ENCODE measurements around the gene NLRP3. TPM values are rescaled to one million over a fixed set of nuclear protein-coding genes. Genes with fewer than 3 reads are reported as not detected.

The NLRP3 gene
- total and polyA plus RNA-seq, 2 experiments from 2014 or later: 0.42 TPM; not detected in 1

GRCh38 chr1:247445526-247446356 is 29.8 kb downstream of the NLRP3 start (continued):
- TF ChIP-seq, protein P1, sequence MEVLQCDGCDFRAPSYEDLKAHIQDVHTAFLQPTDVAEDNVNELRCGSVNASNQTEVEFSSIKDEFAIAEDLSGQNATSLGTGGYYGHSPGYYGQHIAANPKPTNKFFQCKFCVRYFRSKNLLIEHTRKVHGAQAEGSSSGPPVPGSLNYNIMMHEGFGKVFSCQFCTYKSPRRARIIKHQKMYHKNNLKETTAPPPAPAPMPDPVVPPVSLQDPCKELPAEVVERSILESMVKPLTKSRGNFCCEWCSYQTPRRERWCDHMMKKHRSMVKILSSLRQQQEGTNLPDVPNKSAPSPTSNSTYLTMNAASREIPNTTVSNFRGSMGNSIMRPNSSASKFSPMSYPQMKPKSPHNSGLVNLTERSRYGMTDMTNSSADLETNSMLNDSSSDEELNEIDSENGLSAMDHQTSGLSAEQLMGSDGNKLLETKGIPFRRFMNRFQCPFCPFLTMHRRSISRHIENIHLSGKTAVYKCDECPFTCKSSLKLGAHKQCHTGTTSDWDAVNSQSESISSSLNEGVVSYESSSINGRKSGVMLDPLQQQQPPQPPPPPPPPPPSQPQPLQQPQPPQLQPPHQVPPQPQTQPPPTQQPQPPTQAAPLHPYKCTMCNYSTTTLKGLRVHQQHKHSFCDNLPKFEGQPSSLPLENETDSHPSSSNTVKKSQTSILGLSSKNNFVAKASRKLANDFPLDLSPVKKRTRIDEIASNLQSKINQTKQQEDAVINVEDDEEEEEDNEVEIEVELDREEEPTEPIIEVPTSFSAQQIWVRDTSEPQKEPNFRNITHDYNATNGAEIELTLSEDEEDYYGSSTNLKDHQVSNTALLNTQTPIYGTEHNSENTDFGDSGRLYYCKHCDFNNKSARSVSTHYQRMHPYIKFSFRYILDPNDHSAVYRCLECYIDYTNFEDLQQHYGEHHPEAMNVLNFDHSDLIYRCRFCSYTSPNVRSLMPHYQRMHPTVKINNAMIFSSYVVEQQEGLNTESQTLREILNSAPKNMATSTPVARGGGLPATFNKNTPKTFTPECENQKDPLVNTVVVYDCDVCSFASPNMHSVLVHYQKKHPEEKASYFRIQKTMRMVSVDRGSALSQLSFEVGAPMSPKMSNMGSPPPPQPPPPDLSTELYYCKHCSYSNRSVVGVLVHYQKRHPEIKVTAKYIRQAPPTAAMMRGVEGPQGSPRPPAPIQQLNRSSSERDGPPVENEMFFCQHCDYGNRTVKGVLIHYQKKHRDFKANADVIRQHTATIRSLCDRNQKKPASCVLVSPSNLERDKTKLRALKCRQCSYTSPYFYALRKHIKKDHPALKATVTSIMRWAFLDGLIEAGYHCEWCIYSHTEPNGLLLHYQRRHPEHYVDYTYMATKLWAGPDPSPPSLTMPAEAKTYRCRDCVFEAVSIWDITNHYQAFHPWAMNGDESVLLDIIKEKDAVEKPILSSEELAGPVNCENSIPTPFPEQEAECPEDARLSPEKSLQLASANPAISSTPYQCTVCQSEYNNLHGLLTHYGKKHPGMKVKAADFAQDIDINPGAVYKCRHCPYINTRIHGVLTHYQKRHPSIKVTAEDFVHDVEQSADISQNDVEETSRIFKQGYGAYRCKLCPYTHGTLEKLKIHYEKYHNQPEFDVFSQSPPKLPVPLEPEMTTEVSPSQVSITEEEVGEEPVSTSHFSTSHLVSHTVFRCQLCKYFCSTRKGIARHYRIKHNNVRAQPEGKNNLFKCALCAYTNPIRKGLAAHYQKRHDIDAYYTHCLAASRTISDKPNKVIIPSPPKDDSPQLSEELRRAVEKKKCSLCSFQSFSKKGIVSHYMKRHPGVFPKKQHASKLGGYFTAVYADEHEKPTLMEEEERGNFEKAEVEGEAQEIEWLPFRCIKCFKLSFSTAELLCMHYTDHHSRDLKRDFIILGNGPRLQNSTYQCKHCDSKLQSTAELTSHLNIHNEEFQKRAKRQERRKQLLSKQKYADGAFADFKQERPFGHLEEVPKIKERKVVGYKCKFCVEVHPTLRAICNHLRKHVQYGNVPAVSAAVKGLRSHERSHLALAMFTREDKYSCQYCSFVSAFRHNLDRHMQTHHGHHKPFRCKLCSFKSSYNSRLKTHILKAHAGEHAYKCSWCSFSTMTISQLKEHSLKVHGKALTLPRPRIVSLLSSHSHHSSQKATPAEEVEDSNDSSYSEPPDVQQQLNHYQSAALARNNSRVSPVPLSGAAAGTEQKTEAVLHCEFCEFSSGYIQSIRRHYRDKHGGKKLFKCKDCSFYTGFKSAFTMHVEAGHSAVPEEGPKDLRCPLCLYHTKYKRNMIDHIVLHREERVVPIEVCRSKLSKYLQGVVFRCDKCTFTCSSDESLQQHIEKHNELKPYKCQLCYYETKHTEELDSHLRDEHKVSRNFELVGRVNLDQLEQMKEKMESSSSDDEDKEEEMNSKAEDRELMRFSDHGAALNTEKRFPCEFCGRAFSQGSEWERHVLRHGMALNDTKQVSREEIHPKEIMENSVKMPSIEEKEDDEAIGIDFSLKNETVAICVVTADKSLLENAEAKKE (CRISPR knock-in tag; IDR thresholded peaks at IDR 0.05): no peak
- no peak for TF ChIP-seq EZH2phosphoT487 (IDR thresholded peaks at IDR 0.05; ENCODE audit: unreplicated experiment)

DNA sequence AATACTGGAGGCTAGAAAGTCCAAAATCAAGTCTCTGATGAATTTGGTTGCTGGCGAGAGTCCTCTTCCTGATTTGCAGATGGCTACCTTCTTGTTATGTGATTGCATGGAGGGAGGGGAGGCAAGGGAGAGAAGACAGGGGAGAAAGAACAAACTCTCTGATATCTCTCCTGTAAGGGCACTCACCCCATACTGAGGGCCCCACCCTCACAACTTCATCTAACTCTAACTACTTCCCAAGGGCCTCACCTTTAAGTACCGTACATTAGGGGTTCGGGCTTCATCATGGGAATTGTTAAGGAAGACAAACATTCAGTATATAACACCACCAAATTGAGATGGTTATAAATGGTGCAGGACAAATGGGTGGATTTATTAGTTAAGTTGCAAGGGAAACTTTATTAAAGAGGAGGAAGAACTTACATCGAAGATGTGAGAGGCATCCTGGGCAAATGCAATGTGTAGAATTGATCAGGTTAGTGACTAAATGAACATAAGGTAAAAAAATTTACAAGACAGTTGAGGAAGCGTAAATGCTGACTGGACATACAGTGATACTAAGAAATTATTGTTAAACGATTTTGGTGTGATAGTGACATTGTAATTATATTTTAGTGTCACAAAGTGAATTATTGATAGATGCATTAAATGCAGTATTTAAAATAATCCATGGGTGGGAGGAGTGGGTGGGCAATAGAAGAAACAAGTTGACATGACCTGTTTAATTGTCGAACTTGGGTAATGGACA is 31.4 kb downstream of the NLRP3 start:
- H3K27me3 ChIP-seq (ENCODE audit: insufficient read depth): no peaks in the 10 kb centered on the region
- Mint-ChIP-seq H3K4me1 (peaks cover 4% of the 10 kb centered on the region; the same call in 2 of the 3 replicates), H3K36me3 (ENCODE audit: low read depth) (no peaks in the 10 kb centered on the region), H3K27me3 (ENCODE audit: insufficient read depth, low read depth, poor library complexity) (peaks cover 8% of the 10 kb centered on the region), H3K27ac (peak overlapping the region; percentile 91; the same call in 1 of the 2 replicates), H3K9me3 (no peaks in the 10 kb centered on the region), H3K4me3 (peak overlapping the region; percentile 72)
- ATAC-seq (no peak), DNase-seq (ENCODE audit: low spot score) (no peak)
- no peaks in the 10 kb centered on the region for H3K9me2 ChIP-seq (ENCODE audit: insufficient read depth)
- H3K4me3 ChIP-seq: peak overlapping the region; percentile 44
- H4K20me1 ChIP-seq (replicated peaks; ENCODE audit: insufficient read depth): no peaks in the 10 kb centered on the region
- no peaks in the 10 kb centered on the region for H3K79me2 ChIP-seq (replicated peaks; ENCODE audit: insufficient read depth)
- H3K36me3 ChIP-seq (ENCODE audit: insufficient read depth): no peaks in the 10 kb centered on the region
- H3K27ac ChIP-seq (ENCODE audit: low read depth): no peak overlapping the region
- no peaks in the 10 kb centered on the region for H3K4me1 ChIP-seq (ENCODE audit: insufficient read depth)
- peak overlapping the region; percentile 70 for H3K4me2 ChIP-seq
- H3F3A ChIP-seq (replicated peaks; ENCODE audit: low read depth): no peaks in the 10 kb centered on the region
- peak overlapping the region; percentile 80; the same call in 1 of the 2 replicates for H2AFZ ChIP-seq
- TF ChIP-seq ETS1 (IDR thresholded peaks at IDR 0.05) (no peak), JUNB (IDR thresholded peaks at IDR 0.05; ENCODE audit: unreplicated experiment) (no peak), REST (IDR thresholded peaks at IDR 0.05; ENCODE audit: unreplicated experiment) (no peak)
